PFSK-1 (cell line): ENCODE measurements around the gene WWC2.

Experiments used
- POLR2AphosphoS5 ChIP-seq: IDR thresholded peaks from 2 replicates; pipeline ENCODE4 v1.6.1; 2012; ENCODE audit warnings: low read depth, mild to moderate bottlenecking, control low read depth, low read length, moderate library complexity
- SIN3A ChIP-seq: IDR thresholded peaks from 2 replicates; pipeline ENCODE4 v1.6.1; 2012; ENCODE audit warnings: mild to moderate bottlenecking, low read length, moderate library complexity, borderline replicate concordance; ENCODE audit not compliant: insufficient read depth
- TF ChIP-seq, protein P1 (sequence below), 2 experiments: IDR thresholded peaks; 2 replicates each; pipeline versions ENCODE4 v1.6.1 to v1.8.0; 2011 to 2012; ENCODE audit warnings: low read depth in 2 of 2, low read length in 2 of 2, control low read depth in 1 of 2, inconsistent platforms in 1 of 2, mild to moderate bottlenecking in 1 of 2, moderate library complexity in 1 of 2; ENCODE audit not compliant: insufficient read depth in 1 of 2

GRCh38 chr4:183101956-183102480 lies 3.0 kb downstream of the WWC2 start:
- TF ChIP-seq, protein P1, sequence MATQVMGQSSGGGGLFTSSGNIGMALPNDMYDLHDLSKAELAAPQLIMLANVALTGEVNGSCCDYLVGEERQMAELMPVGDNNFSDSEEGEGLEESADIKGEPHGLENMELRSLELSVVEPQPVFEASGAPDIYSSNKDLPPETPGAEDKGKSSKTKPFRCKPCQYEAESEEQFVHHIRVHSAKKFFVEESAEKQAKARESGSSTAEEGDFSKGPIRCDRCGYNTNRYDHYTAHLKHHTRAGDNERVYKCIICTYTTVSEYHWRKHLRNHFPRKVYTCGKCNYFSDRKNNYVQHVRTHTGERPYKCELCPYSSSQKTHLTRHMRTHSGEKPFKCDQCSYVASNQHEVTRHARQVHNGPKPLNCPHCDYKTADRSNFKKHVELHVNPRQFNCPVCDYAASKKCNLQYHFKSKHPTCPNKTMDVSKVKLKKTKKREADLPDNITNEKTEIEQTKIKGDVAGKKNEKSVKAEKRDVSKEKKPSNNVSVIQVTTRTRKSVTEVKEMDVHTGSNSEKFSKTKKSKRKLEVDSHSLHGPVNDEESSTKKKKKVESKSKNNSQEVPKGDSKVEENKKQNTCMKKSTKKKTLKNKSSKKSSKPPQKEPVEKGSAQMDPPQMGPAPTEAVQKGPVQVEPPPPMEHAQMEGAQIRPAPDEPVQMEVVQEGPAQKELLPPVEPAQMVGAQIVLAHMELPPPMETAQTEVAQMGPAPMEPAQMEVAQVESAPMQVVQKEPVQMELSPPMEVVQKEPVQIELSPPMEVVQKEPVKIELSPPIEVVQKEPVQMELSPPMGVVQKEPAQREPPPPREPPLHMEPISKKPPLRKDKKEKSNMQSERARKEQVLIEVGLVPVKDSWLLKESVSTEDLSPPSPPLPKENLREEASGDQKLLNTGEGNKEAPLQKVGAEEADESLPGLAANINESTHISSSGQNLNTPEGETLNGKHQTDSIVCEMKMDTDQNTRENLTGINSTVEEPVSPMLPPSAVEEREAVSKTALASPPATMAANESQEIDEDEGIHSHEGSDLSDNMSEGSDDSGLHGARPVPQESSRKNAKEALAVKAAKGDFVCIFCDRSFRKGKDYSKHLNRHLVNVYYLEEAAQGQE (IDR thresholded peaks at IDR 0.05; ENCODE audit: insufficient read depth in 1 of 2, low read depth in 2 of 2, low read length in 2 of 2) = no peak
- TF ChIP-seq SIN3A (no peak), POLR2AphosphoS5 (no peak)
